ENCODE results near the gene SNHG17.
A peak's percentile ranks its signal among the peaks of the same experiment; 100 is the strongest.
"Not testable (repeated sequence)": the region's sequence is repeated elsewhere in the genome, so short reads cannot be mapped to it uniquely, and the experiment has no call there.

Gene SNHG17

GRCh38 chr20:38447251-38447661, 12.1 kb upstream of the SNHG17 start:
- no peak for DNase-seq

- DNase-seq, result peak; percentile 66
Observed at GRCh38 chr20:38446441-38447209, 11.5 kb upstream of the SNHG17 start.

GRCh38 chr20:38445901-38446425, 10.8 kb upstream of the SNHG17 start:
- DNase-seq, result no peak

GRCh38 chr20:38445381-38445796, 10.3 kb upstream of the SNHG17 start:
- DNase-seq, result no peak

GRCh38 chr20:38441916-38442315, 6.8 kb upstream of the SNHG17 start:
- DNase-seq, result no peak

GRCh38 chr20:38441110-38441509, 6.0 kb upstream of the SNHG17 start:
- not testable (repeated sequence) for DNase-seq

GRCh38 chr20:38437796-38438195, 2.7 kb upstream of the SNHG17 start:
- DNase-seq, result no peak

- no peak for DNase-seq
Observed at GRCh38 chr20:38435555-38435939, 419 bp upstream of the SNHG17 start.

GRCh38 chr20:38434301-38434741, 807 bp downstream of the SNHG17 start:
- DNase-seq, result no peak

- DNase-seq, result no peak
Observed at GRCh38 chr20:38433304-38433972, 1.7 kb downstream of the SNHG17 start.

GRCh38 chr20:38432870-38433269, 2.3 kb downstream of the SNHG17 start:
- DNase-seq, result not testable (repeated sequence)

GRCh38 chr20:38432292-38432691, 2.8 kb downstream of the SNHG17 start:
- DNase-seq, result no peak

- no peak for DNase-seq
Observed at GRCh38 chr20:38430679-38431325, 4.3 kb downstream of the SNHG17 start.

GRCh38 chr20:38429301-38429700, 5.8 kb downstream of the SNHG17 start:
- DNase-seq, result no peak

GRCh38 chr20:38428800-38429199, 6.3 kb downstream of the SNHG17 start:
- DNase-seq, result no peak

GRCh38 chr20:38427655-38428023, 7.5 kb downstream of the SNHG17 start:
- no peak for DNase-seq

GRCh38 chr20:38426006-38426897, 8.9 kb downstream of the SNHG17 start:
- DNase-seq, result no peak

- DNase-seq, result no peak
Observed at GRCh38 chr20:38424401-38424800, 10.7 kb downstream of the SNHG17 start.

GRCh38 chr20:38423541-38423940, 11.6 kb downstream of the SNHG17 start:
- no peak for DNase-seq

GRCh38 chr20:38421915-38422314, 13.2 kb downstream of the SNHG17 start:
- DNase-seq, result no peak

GRCh38 chr20:38420388-38421085, 14.6 kb downstream of the SNHG17 start:
- no peak for DNase-seq
